Astrocyte (in vitro differentiated cells and primary cell): ENCODE measurements around the gene NUMB. TPM values are rescaled to one million over a fixed set of nuclear protein-coding genes. Genes with fewer than 3 reads are reported as not detected.
"Not testable (repeated sequence)": the region's sequence is repeated elsewhere in the genome, so short reads cannot be mapped to it uniquely, and the experiment has no call there.

Source experiments
- DNase-seq: peaks from one replicate; pipeline ENCODE4 v3.0.0-alpha.2; 2010; ENCODE audit warnings: low read depth
- FAIRE-seq: peaks from 2 replicates; lab custom pipeline; 2011; peaks lifted over from hg19 to GRCh38; lab: Jason Lieb, UNC
- H2AFZ ChIP-seq: 2 replicates; pipeline ENCODE4 v1.6.0; 2012; ENCODE audit warnings: low read depth, low read length, inconsistent platforms
- H3K27ac ChIP-seq: 2 replicates; pipeline ENCODE4 v1.5.1; 2011; ENCODE audit warnings: low read depth, low read length, inconsistent platforms
- H3K27me3 ChIP-seq: 2 replicates; pipeline ENCODE4 v1.6.0; 2011; ENCODE audit warnings: low read length, inconsistent platforms; ENCODE audit not compliant: insufficient read depth
- H3K36me3 ChIP-seq: 2 replicates; pipeline ENCODE4 v1.5.1; 2011; ENCODE audit warnings: low read length, inconsistent platforms; ENCODE audit not compliant: insufficient read depth
- H3K4me1 ChIP-seq: 2 replicates; pipeline ENCODE4 v1.5.1; 2011; ENCODE audit warnings: low read length, inconsistent platforms; ENCODE audit not compliant: insufficient read depth
- H3K4me2 ChIP-seq: 2 replicates; pipeline ENCODE4 v1.6.0; 2012; ENCODE audit warnings: low read length, inconsistent platforms
- H3K4me3 ChIP-seq: 2 replicates; pipeline ENCODE4 v1.5.1; 2011; ENCODE audit warnings: low read depth, mild to moderate bottlenecking, low read length, inconsistent platforms; ENCODE audit not compliant: insufficient read depth
- H3K79me2 ChIP-seq: 2 replicates; pipeline ENCODE4 v1.6.0; 2012; ENCODE audit warnings: mild to moderate bottlenecking, low read length, inconsistent platforms; ENCODE audit not compliant: insufficient read depth
- H3K9ac ChIP-seq: 2 replicates; pipeline ENCODE4 v1.6.0; 2012; ENCODE audit warnings: mild to moderate bottlenecking, low read length, inconsistent platforms
- H3K9me3 ChIP-seq: 2 replicates; pipeline ENCODE4 v1.5.1; 2012; ENCODE audit warnings: low read depth, mild to moderate bottlenecking, low read length, inconsistent platforms; ENCODE audit not compliant: insufficient read depth
- H4K20me1 ChIP-seq: 2 replicates; pipeline ENCODE4 v1.6.0; 2012; ENCODE audit warnings: low read length, inconsistent platforms; ENCODE audit not compliant: insufficient read depth
- H3K27ac Mint-ChIP-seq: one replicate; pipeline ENCODE4 v1.8.0; 2021; ENCODE audit warnings: mild to moderate bottlenecking, mixed read lengths; ENCODE audit not compliant: unreplicated experiment
- H3K27me3 Mint-ChIP-seq: one replicate; pipeline ENCODE4 v1.8.0; 2021; ENCODE audit warnings: low read depth, mixed read lengths; ENCODE audit not compliant: unreplicated experiment
- H3K36me3 Mint-ChIP-seq: one replicate; pipeline ENCODE4 v1.8.0; 2021; ENCODE audit warnings: low read depth, mixed read lengths; ENCODE audit not compliant: unreplicated experiment
- H3K4me1 Mint-ChIP-seq: one replicate; pipeline ENCODE4 v1.8.0; 2021; ENCODE audit warnings: low read depth, mixed read lengths; ENCODE audit not compliant: unreplicated experiment
- H3K4me3 Mint-ChIP-seq: one replicate; pipeline ENCODE4 v1.8.0; 2021; ENCODE audit warnings: mild to moderate bottlenecking, moderate library complexity, mixed read lengths; ENCODE audit not compliant: unreplicated experiment
- H3K9me3 Mint-ChIP-seq: one replicate; pipeline ENCODE4 v1.8.0; 2021; ENCODE audit warnings: mild to moderate bottlenecking, mixed read lengths; ENCODE audit not compliant: unreplicated experiment
- EZH2 ChIP-seq: IDR thresholded peaks from 2 replicates; pipeline ENCODE4 v1.6.1; 2012; ENCODE audit warnings: mild to moderate bottlenecking, low read length, inconsistent platforms; ENCODE audit not compliant: insufficient read depth
- total RNA-seq: library from RNA; stranded (reverse); gene quantifications from 2 replicates; pipeline ENCODE4 v1.2.1, GENCODE V29; 2021
- TF ChIP-seq, protein P1 (sequence below): IDR thresholded peaks from 2 replicates; pipeline ENCODE4 v1.5.1; 2011; ENCODE audit warnings: low read depth, mild to moderate bottlenecking, inconsistent platforms, low read length, moderate library complexity; ENCODE audit not compliant: insufficient read depth

Gene NUMB
- total RNA-seq, 1 donor from 2014 or later, result 93.9 TPM

DNA sequence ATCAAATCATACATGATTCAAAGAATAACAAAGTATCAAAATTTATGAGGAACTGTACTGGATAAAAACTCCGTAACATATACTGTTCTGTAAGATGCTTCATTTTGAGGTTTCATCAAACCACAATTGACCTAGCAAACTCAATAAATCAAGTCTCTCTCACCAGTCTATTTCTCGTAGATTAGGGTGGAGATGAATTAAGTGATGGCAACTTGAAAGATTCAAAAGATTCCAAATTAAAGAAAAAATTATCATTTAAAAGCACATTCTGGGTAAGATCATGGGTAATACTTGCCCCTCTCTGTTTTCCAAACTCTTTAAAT is 146.7 kb downstream of the NUMB start:
- H2AFZ ChIP-seq, result no peak overlapping the region
- peak overlapping the region; percentile 49 for H3K4me2 ChIP-seq
- H3K9me3 ChIP-seq, result no peaks in the 10 kb centered on the region
- no peaks in the 10 kb centered on the region for H3K36me3 ChIP-seq
- H3K27ac Mint-ChIP-seq, result peak overlapping the region; percentile 91
- H3K4me3 Mint-ChIP-seq, result no peak overlapping the region
- peaks cover 10% of the 10 kb centered on the region for H3K36me3 Mint-ChIP-seq
- H3K9ac ChIP-seq, result no peak overlapping the region
- peaks cover 15% of the 10 kb centered on the region for H3K4me1 Mint-ChIP-seq
- no peak overlapping the region for H3K4me3 ChIP-seq
- DNase-seq (peak; percentile 63), FAIRE-seq (no peak)
- no peaks in the 10 kb centered on the region for H3K27me3 ChIP-seq
- H3K27me3 Mint-ChIP-seq, result no peaks in the 10 kb centered on the region
- H3K9me3 Mint-ChIP-seq, result peaks cover 2% of the 10 kb centered on the region
- peaks cover 4% of the 10 kb centered on the region for H3K4me1 ChIP-seq
- peaks cover 12% of the 10 kb centered on the region for H4K20me1 ChIP-seq
- peaks cover 3% of the 10 kb centered on the region for H3K79me2 ChIP-seq
- TF ChIP-seq EZH2, result no peak
- TF ChIP-seq, protein P1, sequence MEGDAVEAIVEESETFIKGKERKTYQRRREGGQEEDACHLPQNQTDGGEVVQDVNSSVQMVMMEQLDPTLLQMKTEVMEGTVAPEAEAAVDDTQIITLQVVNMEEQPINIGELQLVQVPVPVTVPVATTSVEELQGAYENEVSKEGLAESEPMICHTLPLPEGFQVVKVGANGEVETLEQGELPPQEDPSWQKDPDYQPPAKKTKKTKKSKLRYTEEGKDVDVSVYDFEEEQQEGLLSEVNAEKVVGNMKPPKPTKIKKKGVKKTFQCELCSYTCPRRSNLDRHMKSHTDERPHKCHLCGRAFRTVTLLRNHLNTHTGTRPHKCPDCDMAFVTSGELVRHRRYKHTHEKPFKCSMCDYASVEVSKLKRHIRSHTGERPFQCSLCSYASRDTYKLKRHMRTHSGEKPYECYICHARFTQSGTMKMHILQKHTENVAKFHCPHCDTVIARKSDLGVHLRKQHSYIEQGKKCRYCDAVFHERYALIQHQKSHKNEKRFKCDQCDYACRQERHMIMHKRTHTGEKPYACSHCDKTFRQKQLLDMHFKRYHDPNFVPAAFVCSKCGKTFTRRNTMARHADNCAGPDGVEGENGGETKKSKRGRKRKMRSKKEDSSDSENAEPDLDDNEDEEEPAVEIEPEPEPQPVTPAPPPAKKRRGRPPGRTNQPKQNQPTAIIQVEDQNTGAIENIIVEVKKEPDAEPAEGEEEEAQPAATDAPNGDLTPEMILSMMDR, result no peak
- H3K27ac ChIP-seq, result peak overlapping the region; percentile 2

DNA sequence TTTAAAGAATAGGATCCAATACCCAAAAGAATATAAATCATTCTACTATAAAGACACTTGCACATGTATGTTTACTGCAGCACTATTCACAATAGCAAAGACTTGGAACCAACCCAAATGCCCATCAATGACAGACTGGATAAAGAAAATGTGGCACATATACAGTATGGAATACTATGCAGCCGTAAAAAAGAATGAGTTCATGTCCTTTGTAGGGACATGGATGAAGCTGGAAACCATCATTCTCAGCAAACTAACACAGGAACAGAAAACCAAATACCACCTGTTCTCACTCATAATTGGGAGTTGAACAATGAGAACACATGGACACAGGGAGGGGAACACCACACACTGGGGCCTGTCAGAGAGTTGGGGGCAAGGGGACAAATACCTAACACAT is 149.1 kb downstream of the NUMB start:
- H3K4me3 Mint-ChIP-seq, H3K36me3 Mint-ChIP-seq, H3K9me3 Mint-ChIP-seq, H3K4me2 ChIP-seq, H3K27me3 Mint-ChIP-seq, H3K4me1 ChIP-seq, H3K27me3 ChIP-seq, H3K4me3 ChIP-seq, FAIRE-seq, H3K9ac ChIP-seq, H3K27ac ChIP-seq, H3K36me3 ChIP-seq, H3K9me3 ChIP-seq, DNase-seq, H2AFZ ChIP-seq, H3K27ac Mint-ChIP-seq, H3K79me2 ChIP-seq: not testable (repeated sequence)
- peaks cover 15% of the 10 kb centered on the region for H3K4me1 Mint-ChIP-seq
- H4K20me1 ChIP-seq, result peaks cover 12% of the 10 kb centered on the region

DNA sequence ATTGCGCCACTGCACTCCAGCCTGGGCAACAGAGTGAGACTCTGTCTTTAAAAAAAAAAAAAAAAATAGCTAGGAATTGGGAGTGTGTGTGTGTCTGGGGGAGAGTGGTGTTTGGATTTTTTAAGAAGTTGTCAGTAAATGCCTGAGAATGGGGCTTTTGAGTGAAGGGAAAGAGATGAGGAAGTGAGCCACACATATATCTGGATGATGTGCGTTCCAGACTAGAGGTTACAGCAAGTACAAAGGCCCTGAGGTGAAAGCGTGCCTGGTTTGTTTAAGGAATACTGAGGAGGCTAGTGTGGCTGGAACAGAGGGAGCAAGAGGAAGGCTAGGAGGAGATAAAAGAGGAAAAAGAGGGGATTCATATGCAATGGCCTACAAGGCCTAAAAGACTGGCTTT is 151.1 kb downstream of the NUMB start:
- Mint-ChIP-seq H3K27ac (no peak overlapping the region), H3K9me3 (peaks cover 2% of the 10 kb centered on the region), H3K4me3 (no peak overlapping the region), H3K4me1 (peaks cover 15% of the 10 kb centered on the region), H3K27me3 (no peaks in the 10 kb centered on the region), H3K36me3 (peaks cover 10% of the 10 kb centered on the region)
- Histone ChIP-seq H3K9ac (no peak overlapping the region), H3K4me3 (no peak overlapping the region), H3K36me3 (no peaks in the 10 kb centered on the region), H4K20me1 (peaks cover 12% of the 10 kb centered on the region), H3K27ac (no peak overlapping the region), H3K4me1 (peaks cover 4% of the 10 kb centered on the region), H3K27me3 (no peaks in the 10 kb centered on the region), H3K79me2 (no peaks in the 10 kb centered on the region), H2AFZ (no peak overlapping the region), H3K4me2 (no peak overlapping the region), H3K9me3 (no peaks in the 10 kb centered on the region)
- TF ChIP-seq, protein P1, result no peak
- no peak for TF ChIP-seq EZH2
- no peak for FAIRE-seq
- no peak for DNase-seq
